Neural cell (in vitro differentiated cells): ENCODE measurements around the gene RAB17.

ENCODE experiments used
- EP300 ChIP-seq: fragments of 450-650 bp; conservative IDR thresholded peaks from 2 replicates; pipeline ENCODE4 v1.6.1; 2014; ENCODE audit warnings: antibody characterized with exemption, mild to moderate bottlenecking, moderate library complexity; ENCODE audit not compliant: poor library complexity, severe bottlenecking
- EZH2 ChIP-seq: fragments of 200-600, 300-800 bp; shearing (Covaris generic), sonication (generic); IDR thresholded peaks from 2 replicates; pipeline ENCODE4 v1.6.1; 2014; ENCODE audit warnings: antibody characterized with exemption, low read length, borderline replicate concordance, mild to moderate bottlenecking; ENCODE audit not compliant: insufficient read depth, poor library complexity, severe bottlenecking
- MXI1 ChIP-seq: fragments of 450-650 bp; conservative IDR thresholded peaks from 2 replicates; pipeline ENCODE4 v1.6.1; 2014; ENCODE audit warnings: antibody characterized with exemption, mild to moderate bottlenecking; ENCODE audit not compliant: poor library complexity, severe bottlenecking
- POLR2AphosphoS5 ChIP-seq: IDR thresholded peaks from 2 replicates; pipeline ENCODE4 v1.6.1; 2012
- SMC3 ChIP-seq: fragments of 450-650 bp; conservative IDR thresholded peaks from 2 replicates; pipeline ENCODE4 v1.6.1; 2014; ENCODE audit warnings: antibody characterized with exemption, mild to moderate bottlenecking, moderate library complexity; ENCODE audit not compliant: poor library complexity
- TAF1 ChIP-seq: IDR thresholded peaks from 2 replicates; pipeline ENCODE4 v1.6.1; 2012; ENCODE audit warnings: low read depth
- TF ChIP-seq, protein P1 (sequence below): fragments of 450-650 bp; IDR thresholded peaks from 2 replicates; pipeline ENCODE4 v1.5.1; 2014; ENCODE audit warnings: antibody characterized with exemption, mild to moderate bottlenecking, moderate library complexity; ENCODE audit not compliant: poor library complexity, severe bottlenecking

DNA sequence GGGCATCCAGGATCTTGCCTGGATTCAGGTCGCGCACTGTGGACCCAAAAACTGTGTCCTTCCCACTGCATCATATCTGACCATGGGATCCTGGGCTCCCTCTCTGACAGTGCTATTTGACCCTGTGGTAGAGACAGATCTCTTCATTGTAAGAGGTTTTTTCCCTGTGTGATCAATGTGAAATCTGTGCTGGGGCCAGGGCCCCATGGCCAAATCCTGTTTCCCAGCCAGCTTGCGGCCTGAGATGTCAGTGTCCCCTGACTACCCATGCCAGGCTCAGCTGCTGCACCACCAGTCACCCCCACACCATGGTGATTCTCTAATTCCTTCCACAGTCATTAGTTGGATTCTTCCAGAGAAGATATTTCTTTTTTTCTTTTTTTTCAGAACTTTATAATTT is 20.6 kb downstream of the RAB17 start:
- TF ChIP-seq SMC3, result no peak
- TF ChIP-seq, protein P1, sequence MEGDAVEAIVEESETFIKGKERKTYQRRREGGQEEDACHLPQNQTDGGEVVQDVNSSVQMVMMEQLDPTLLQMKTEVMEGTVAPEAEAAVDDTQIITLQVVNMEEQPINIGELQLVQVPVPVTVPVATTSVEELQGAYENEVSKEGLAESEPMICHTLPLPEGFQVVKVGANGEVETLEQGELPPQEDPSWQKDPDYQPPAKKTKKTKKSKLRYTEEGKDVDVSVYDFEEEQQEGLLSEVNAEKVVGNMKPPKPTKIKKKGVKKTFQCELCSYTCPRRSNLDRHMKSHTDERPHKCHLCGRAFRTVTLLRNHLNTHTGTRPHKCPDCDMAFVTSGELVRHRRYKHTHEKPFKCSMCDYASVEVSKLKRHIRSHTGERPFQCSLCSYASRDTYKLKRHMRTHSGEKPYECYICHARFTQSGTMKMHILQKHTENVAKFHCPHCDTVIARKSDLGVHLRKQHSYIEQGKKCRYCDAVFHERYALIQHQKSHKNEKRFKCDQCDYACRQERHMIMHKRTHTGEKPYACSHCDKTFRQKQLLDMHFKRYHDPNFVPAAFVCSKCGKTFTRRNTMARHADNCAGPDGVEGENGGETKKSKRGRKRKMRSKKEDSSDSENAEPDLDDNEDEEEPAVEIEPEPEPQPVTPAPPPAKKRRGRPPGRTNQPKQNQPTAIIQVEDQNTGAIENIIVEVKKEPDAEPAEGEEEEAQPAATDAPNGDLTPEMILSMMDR, result no peak
- no peak for TF ChIP-seq EZH2
- TF ChIP-seq EP300, result no peak
- no peak for TF ChIP-seq POLR2AphosphoS5
- no peak for TF ChIP-seq MXI1
- no peak for TF ChIP-seq TAF1
